HepG2 (cell line): ENCODE measurements around the gene SAMD10. TPM values are rescaled to one million over a fixed set of nuclear protein-coding genes. Genes with fewer than 3 reads are reported as not detected.
A peak's percentile ranks its signal among the peaks of the same experiment; 100 is the strongest.

Source experiments
- ATAC-seq: fragments of 200-7000 bp; cut with Tn5 transposase; 3 replicates; pipeline ENCODE4 v1.9.1; 2020; ENCODE audit warnings: mild to moderate bottlenecking, moderate library complexity
- BruUV-seq: library from RNA; stranded (reverse); fragments of 400-500 nt; replicated peaks from 2 replicates; lab custom pipeline; 2021; lab: Mats Ljungman, UMichigan
- CTCF ChIA-PET: fragments of 300-600 bp; formaldehyde crosslinking; extraction: SDS; loops from one replicate; lab custom pipeline; 2021; ENCODE audit warnings: low total read pairs, inconsistent platforms, low intra/inter-chr PET ratio; lab: Yijun Ruan, JAX
- POLR2A ChIA-PET: fragments of 350-600 bp; sonication (Branson Sonifier 250); formaldehyde crosslinking; loops from one replicate; lab custom pipeline; 2020; ENCODE audit warnings: antibody characterized with exemption, inconsistent platforms; lab: Yijun Ruan, JAX
- DNase-seq: peaks from one replicate; pipeline ENCODE4 v3.0.0-alpha.2; 2015; ENCODE audit warnings: low spot score
- FAIRE-seq: peaks from 3 replicates; lab custom pipeline; 2011; peaks lifted over from hg19 to GRCh38; lab: Jason Lieb, UNC
- H2AFZ ChIP-seq: one replicate; pipeline ENCODE4 v1.6.1; 2011; ENCODE audit warnings: low read length, inconsistent platforms
- H3K27ac ChIP-seq: fragments of 300-600 bp; 3 replicates; pipeline ENCODE4 v1.8.0; 2011; ENCODE audit warnings: mixed run types, mild to moderate bottlenecking, mixed read lengths, low read length, inconsistent platforms; ENCODE audit not compliant: insufficient read depth; ENCODE audit errors: extremely low read length
- H3K27me3 ChIP-seq, 2 experiments: fragments of 200-600 bp in 1 of 2; 2 replicates in 1 of 2; 3 replicates in 1 of 2; pipeline versions ENCODE4 v1.6.0 to v1.8.0; 2011; ENCODE audit warnings: low read length in 2 of 2, mild to moderate bottlenecking in 2 of 2, moderate library complexity in 2 of 2, inconsistent platforms in 1 of 2; ENCODE audit not compliant: insufficient read depth in 2 of 2, control insufficient read depth in 1 of 2
- H3K36me3 ChIP-seq, 2 experiments: fragments of 200-600 bp in 1 of 2; replicated peaks in 1 of 2; 2 replicates in 1 of 2; 3 replicates in 1 of 2; pipeline versions ENCODE4 v1.5.1 to v1.8.0; 2011; ENCODE audit warnings: low read length in 2 of 2, inconsistent platforms in 1 of 2; ENCODE audit not compliant: insufficient read depth in 2 of 2, control insufficient read depth in 1 of 2
- H3K4me1 ChIP-seq: 2 replicates; pipeline ENCODE4 v1.5.1; 2012; ENCODE audit warnings: low read length, inconsistent platforms; ENCODE audit not compliant: insufficient read depth
- H3K4me2 ChIP-seq: 2 replicates; pipeline ENCODE4 v1.6.0; 2011; ENCODE audit warnings: low read depth, low read length, inconsistent platforms
- H3K4me3 ChIP-seq, 3 experiments: fragments of 200-600 bp in 1 of 3; sonication (generic), shearing (Covaris generic) in 1 of 3; replicated peaks in 1 of 3; 2 replicates each; pipeline ENCODE4 v1.5.1; 2011 to 2016; ENCODE audit warnings: low read length in 3 of 3, inconsistent platforms in 2 of 3, low read depth in 2 of 3, mild to moderate bottlenecking in 2 of 3, control low read depth in 1 of 3, mixed read lengths in 1 of 3; ENCODE audit not compliant: insufficient read depth in 1 of 3
- H3K79me2 ChIP-seq: one replicate; pipeline ENCODE4 v1.6.1; 2011; ENCODE audit warnings: low read length, inconsistent platforms; ENCODE audit not compliant: insufficient read depth
- H3K9ac ChIP-seq: 2 replicates; pipeline ENCODE4 v1.6.0; 2011; ENCODE audit warnings: mild to moderate bottlenecking, low read depth, low read length, inconsistent platforms; ENCODE audit not compliant: insufficient read depth
- H3K9me3 ChIP-seq: 2 replicates; pipeline ENCODE4 v1.5.1; 2012; ENCODE audit warnings: mild to moderate bottlenecking, low read length
- H4K20me1 ChIP-seq: 2 replicates; pipeline ENCODE4 v1.6.0; 2011; ENCODE audit warnings: inconsistent platforms, mild to moderate bottlenecking, low read length, moderate library complexity; ENCODE audit not compliant: insufficient read depth
- AGO2 ChIP-seq: fragments of 200-400 bp; formaldehyde crosslinking; optimal IDR thresholded peaks from 2 replicates; pipeline ENCODE3; 2017; ENCODE audit warnings: mild to moderate bottlenecking, low read depth, low read length, moderate library complexity
- ATAD3A ChIP-seq: sonication (generic); formaldehyde crosslinking; IDR thresholded peaks from 2 replicates; pipeline ENCODE4 v1.4.0; 2020; ENCODE audit warnings: missing genetic modification reagents
- BRD4 ChIP-seq: sonication (generic); formaldehyde crosslinking; IDR thresholded peaks from 2 replicates; pipeline ENCODE4 v1.4.0; 2020; ENCODE audit warnings: missing genetic modification reagents
- GATA4 ChIP-seq: sonication (generic); IDR thresholded peaks from 2 replicates; pipeline ENCODE4 v1.6.1; 2016; ENCODE audit warnings: antibody characterized with exemption, low read depth, borderline replicate concordance
- POLR2A ChIP-seq, 2 experiments: IDR thresholded peaks; 2 replicates each; pipeline ENCODE4 v1.6.1; 2011; ENCODE audit warnings: low read depth in 2 of 2, low read length in 2 of 2, mild to moderate bottlenecking in 1 of 2, moderate library complexity in 1 of 2; ENCODE audit not compliant: insufficient read depth in 1 of 2
- POLR2G ChIP-seq: fragments of 200-400 bp; formaldehyde crosslinking; IDR thresholded peaks from 2 replicates; pipeline ENCODE4 v1.6.1; 2018; ENCODE audit warnings: mild to moderate bottlenecking, low read depth, low read length, moderate library complexity
- RBFOX2 ChIP-seq: fragments of 200-400 bp; formaldehyde crosslinking; IDR thresholded peaks from 2 replicates; pipeline ENCODE4 v1.6.1; 2017; ENCODE audit warnings: low read depth, mild to moderate bottlenecking, low read length
- RBM22 ChIP-seq: fragments of 200-400 bp; formaldehyde crosslinking; optimal IDR thresholded peaks from 2 replicates; pipeline ENCODE3; 2017; ENCODE audit warnings: mild to moderate bottlenecking, low read length, moderate library complexity
- TAF15 ChIP-seq: fragments of 200-400 bp; formaldehyde crosslinking; IDR thresholded peaks from one replicate; pipeline ENCODE4 v1.6.1; 2018; ENCODE audit warnings: mild to moderate bottlenecking, low read depth, low read length; ENCODE audit not compliant: poor library complexity, severe bottlenecking
- ZBTB21 ChIP-seq: sonication (generic); formaldehyde crosslinking; IDR thresholded peaks from 2 replicates; pipeline ENCODE4 v1.4.0; 2020; ENCODE audit warnings: missing genetic modification reagents
- ZNF232 ChIP-seq: sonication (generic); formaldehyde crosslinking; IDR thresholded peaks from 2 replicates; pipeline ENCODE4 v1.4.0; 2020; ENCODE audit warnings: missing genetic modification reagents, borderline replicate concordance
- ZNF235 ChIP-seq: sonication (generic); formaldehyde crosslinking; IDR thresholded peaks from 2 replicates; pipeline ENCODE4 v1.8.1; 2023; ENCODE audit warnings: mild to moderate bottlenecking, missing genetic modification reagents, borderline replicate concordance
- ZNF326 ChIP-seq: sonication (generic); formaldehyde crosslinking; IDR thresholded peaks from 2 replicates; pipeline ENCODE4 v1.4.0; 2020; ENCODE audit warnings: missing genetic modification reagents, borderline replicate concordance
- ZNF446 ChIP-seq: sonication (generic); formaldehyde crosslinking; IDR thresholded peaks from 2 replicates; pipeline ENCODE4 v1.5.0; 2020; ENCODE audit warnings: mild to moderate bottlenecking, missing genetic modification reagents
- ZNF556 ChIP-seq: sonication (generic); formaldehyde crosslinking; IDR thresholded peaks from 2 replicates; pipeline ENCODE4 v1.4.0; 2020; ENCODE audit warnings: mild to moderate bottlenecking, missing genetic modification reagents, borderline replicate concordance
- WGBS: methylation state at CpG from one replicate; pipeline ENCODE4 v1.1.6; 2017; ENCODE audit warnings: low lambda C conversion rate; 5-methylcytosine and 5-hydroxymethylcytosine counted together
- in situ Hi-C: cut with HindIII; loops from 2 replicates; pipeline ENCODE4 v1.10.0; 2017; ENCODE audit warnings: low pct_unique_long_range_greater_than_20kb; ENCODE audit not compliant: extremely low pct_ligation_motif_present
- intact Hi-C: fragments of 100-400 bp; cut with micrococcal nuclease; formaldehyde crosslinking; loops from one replicate; pipeline ENCODE4 v1.10.0; 2022; ENCODE audit not compliant: unreplicated experiment
- polyA plus RNA-seq, 8 experiments: library from polyadenylated mRNA; depleted of rRNA in 3 of 8; stranded (reverse) in 7 of 8; unstranded in 1 of 8; fragments of >200 nt; fragmentation: Illumina TruSeq in 4 of 8; extraction: Trizol in 4 of 8; gene quantifications; 2 replicates each; pipeline versions ENCODE4 v1.2.1 to v1.2.3, GENCODE V29; 2011 to 2016; ENCODE audit warnings: low read depth in 4 of 8, missing spikeins in 1 of 8, mixed read lengths in 1 of 8; ENCODE audit not compliant: insufficient read depth in 1 of 8
- total RNA-seq, 5 experiments: library from RNA; depleted of rRNA; stranded (reverse); fragments of >200 nt; fragmentation: Illumina TruSeq; extraction: Trizol; gene quantifications; 2 replicates each; pipeline ENCODE4 v1.2.3, GENCODE V29; 2016; ENCODE audit warnings: low read depth in 1 of 5
- TF ChIP-seq, protein P1 (sequence below): sonication (generic); formaldehyde crosslinking; IDR thresholded peaks from 2 replicates; pipeline ENCODE4 v1.4.0; 2020; ENCODE audit warnings: low read depth, mild to moderate bottlenecking, missing genetic modification reagents

The SAMD10 gene
- total and polyA plus RNA-seq, 2 of the 13 experiments (the other 11 are each of a cell fraction or from before 2014, with no cell fraction given) = 6.1 to 11.0 TPM

DNA sequence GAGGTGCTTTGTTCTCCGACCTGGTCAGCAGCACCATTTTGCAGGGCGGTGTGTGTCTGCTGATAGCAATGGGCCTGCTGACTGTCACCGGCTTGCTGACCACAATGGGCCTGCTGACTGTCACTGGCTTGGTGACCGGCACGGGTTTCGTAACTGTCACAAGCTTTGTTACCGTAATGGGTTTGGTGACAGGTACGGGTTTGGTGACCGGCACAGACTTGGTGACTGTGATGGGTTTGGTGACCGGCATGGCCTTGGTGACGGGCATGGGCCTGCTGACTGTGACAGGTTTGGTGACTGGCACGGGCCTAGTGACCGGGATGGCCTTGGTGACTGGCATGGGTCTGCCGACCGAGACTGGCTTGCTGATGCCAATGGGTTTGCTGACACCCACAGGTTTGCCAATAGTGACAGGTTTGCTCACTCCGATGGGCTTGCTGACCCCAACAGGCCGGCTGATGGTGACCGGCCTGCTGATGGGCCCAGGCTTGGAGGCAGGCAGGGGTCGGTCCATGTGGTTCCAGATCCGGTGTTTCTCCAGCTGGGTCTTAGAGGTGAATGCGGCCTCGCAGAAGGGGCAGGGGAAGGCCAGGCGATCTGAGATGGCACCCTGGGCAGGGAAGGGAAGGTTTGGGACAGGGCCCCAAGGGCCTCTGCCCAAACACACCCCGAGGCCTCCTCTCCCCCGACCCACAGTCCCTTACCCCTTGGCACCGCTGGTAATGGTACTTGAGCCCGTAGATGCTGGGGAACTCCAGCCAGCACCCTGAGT is 13.1 kb downstream of the SAMD10 start (continued):
- TF ChIP-seq BRD4 = no peak
- TF ChIP-seq TAF15 = peak; percentile 46
- no peak for TF ChIP-seq ZNF556
- TF ChIP-seq ZBTB21 (CRISPR knock-in tag) = no peak
- TF ChIP-seq ZNF232 (CRISPR knock-in tag) = no peak
- no peak for TF ChIP-seq GATA4
- no peak for TF ChIP-seq ZNF326
- no peak for TF ChIP-seq ZNF235 (CRISPR knock-in tag)

DNA sequence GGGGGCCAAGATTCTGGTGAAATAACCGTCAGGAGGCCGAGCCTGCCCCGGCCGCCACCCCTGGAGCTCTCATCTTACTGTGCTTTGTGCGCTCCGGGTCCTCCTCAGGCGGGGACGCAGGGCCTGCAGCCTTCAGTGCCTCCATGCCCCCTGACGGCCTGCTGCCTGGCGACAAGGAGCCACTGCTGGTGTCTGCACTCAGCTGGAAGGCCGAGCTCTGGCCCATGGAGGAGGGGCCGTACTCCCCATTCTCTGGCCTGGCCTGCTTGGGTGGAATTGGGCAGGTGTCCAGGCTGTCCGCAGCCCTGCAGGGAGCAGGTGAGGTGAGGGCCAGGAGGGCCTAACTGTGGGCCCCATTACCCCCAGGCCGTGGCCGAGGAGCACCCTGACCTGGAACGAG is 15.0 kb downstream of the SAMD10 start:
- in situ Hi-C loops (no loop called here), intact Hi-C loops (loop anchor here (10.0 kb wide), 1 partner anchor 1600 kb away; the partner anchor contains the start of gene LAMA5)
- Histone ChIP-seq H3K4me1 (peaks cover 13% of the 10 kb centered on the region), H3K9me3 (no peaks in the 10 kb centered on the region), H3K27me3 (no peaks in the 10 kb centered on the region), H3K4me2 (no peak overlapping the region), H3K9ac (no peak overlapping the region), H3K79me2 (peaks cover 13% of the 10 kb centered on the region), H3K36me3 (peaks cover 53 to 62% of the 10 kb centered on the region in 2 experiments), H3K27ac (no peak overlapping the region), H4K20me1 (no peaks in the 10 kb centered on the region), H2AFZ (no peak overlapping the region), H3K4me3 (no peak overlapping the region)
- FAIRE-seq (no peak), ATAC-seq (no peak), DNase-seq (no peak)
- ChIA-PET CTCF (no interaction called here), POLR2A (no interaction called here)
- TF ChIP-seq, protein P1, sequence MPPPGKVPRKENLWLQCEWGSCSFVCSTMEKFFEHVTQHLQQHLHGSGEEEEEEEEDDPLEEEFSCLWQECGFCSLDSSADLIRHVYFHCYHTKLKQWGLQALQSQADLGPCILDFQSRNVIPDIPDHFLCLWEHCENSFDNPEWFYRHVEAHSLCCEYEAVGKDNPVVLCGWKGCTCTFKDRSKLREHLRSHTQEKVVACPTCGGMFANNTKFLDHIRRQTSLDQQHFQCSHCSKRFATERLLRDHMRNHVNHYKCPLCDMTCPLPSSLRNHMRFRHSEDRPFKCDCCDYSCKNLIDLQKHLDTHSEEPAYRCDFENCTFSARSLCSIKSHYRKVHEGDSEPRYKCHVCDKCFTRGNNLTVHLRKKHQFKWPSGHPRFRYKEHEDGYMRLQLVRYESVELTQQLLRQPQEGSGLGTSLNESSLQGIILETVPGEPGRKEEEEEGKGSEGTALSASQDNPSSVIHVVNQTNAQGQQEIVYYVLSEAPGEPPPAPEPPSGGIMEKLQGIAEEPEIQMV (CRISPR knock-in tag) = no peak
- TF ChIP-seq RBFOX2 (peak; percentile 76), ZNF446 (CRISPR knock-in tag) (0 out of 2 replicates have a peak, but pooled peaks have one; percentile 27), RBM22 (peak; percentile 66), ATAD3A (CRISPR knock-in tag) (no peak), POLR2A (IDR thresholded peaks at IDR 0.05; ENCODE audit: insufficient read depth in 1 of 2, low read depth in 2 of 2, low read length in 2 of 2) (peak in 1 of 2 experiments; percentile 20; a peak in 1 of 4 replicates), POLR2G (peak; percentile 33; the same call in 1 of the 2 replicates), AGO2 (peak; percentile 82)
- 97% methylated on average over 16 of the region's 16 CpGs for WGBS
- no TSS peak for BruUV-seq
